Keratinocyte (primary cell): Measurements from ENCODE around the gene WWC1. TPM values are rescaled to one million over a fixed set of nuclear protein-coding genes. Genes with fewer than 3 reads are reported as not detected.

Experiments used
- DNase-seq: peaks from one replicate; pipeline ENCODE4 v3.0.0-alpha.2; 2011; ENCODE audit warnings: low read depth, missing footprints, low spot score
- FAIRE-seq: peaks from 2 replicates; lab custom pipeline; 2011; peaks lifted over from hg19 to GRCh38; lab: Jason Lieb, UNC
- H2AFZ ChIP-seq: 2 replicates; pipeline ENCODE4 v1.6.0; 2012; ENCODE audit warnings: low read length, control low read depth, inconsistent platforms; ENCODE audit not compliant: control insufficient read depth
- H3K27ac ChIP-seq: 2 replicates; pipeline ENCODE4 v1.5.1; 2011; ENCODE audit warnings: low read length; ENCODE audit not compliant: control insufficient read depth, insufficient read depth
- H3K27me3 ChIP-seq: 3 replicates; pipeline ENCODE4 v1.6.0; 2011; ENCODE audit warnings: low read length; ENCODE audit not compliant: control insufficient read depth, insufficient read depth; ENCODE audit errors: extremely low read depth
- H3K36me3 ChIP-seq, 2 experiments: 2 replicates in 1 of 2; 3 replicates in 1 of 2; pipeline ENCODE4 v1.5.1; 2011; ENCODE audit warnings: low read length in 2 of 2, mild to moderate bottlenecking in 1 of 2; ENCODE audit not compliant: control insufficient read depth in 2 of 2, insufficient read depth in 2 of 2; ENCODE audit errors: extremely low read depth in 1 of 2
- H3K4me1 ChIP-seq: 3 replicates; pipeline ENCODE4 v1.5.1; 2011; ENCODE audit warnings: low read length; ENCODE audit not compliant: control insufficient read depth, insufficient read depth; ENCODE audit errors: extremely low read depth
- H3K4me2 ChIP-seq: 3 replicates; pipeline ENCODE4 v1.6.0; 2011; ENCODE audit warnings: low read depth, low read length; ENCODE audit not compliant: control insufficient read depth, insufficient read depth; ENCODE audit errors: extremely low read depth
- H3K4me3 ChIP-seq, 3 experiments: fragments of 200-600 bp in 1 of 3; sonication (generic) in 1 of 3; 2 replicates in 2 of 3; 3 replicates in 1 of 3; pipeline ENCODE4 v1.5.1; 2011 to 2016; ENCODE audit warnings: low read length in 3 of 3, mild to moderate bottlenecking in 3 of 3, control low read depth in 2 of 3, inconsistent platforms in 1 of 3, low read depth in 1 of 3, mixed read lengths in 1 of 3, mixed run types in 1 of 3, moderate library complexity in 1 of 3; ENCODE audit not compliant: control insufficient read depth in 2 of 3, insufficient read depth in 2 of 3; ENCODE audit errors: extremely low read depth in 1 of 3
- H3K79me2 ChIP-seq: 2 replicates; pipeline ENCODE4 v1.6.0; 2012; ENCODE audit warnings: low read length; ENCODE audit not compliant: control insufficient read depth, insufficient read depth
- H3K9ac ChIP-seq: 3 replicates; pipeline ENCODE4 v1.6.0; 2011; ENCODE audit warnings: low read length; ENCODE audit not compliant: control insufficient read depth, insufficient read depth; ENCODE audit errors: extremely low read depth
- H3K9me1 ChIP-seq: 3 replicates; pipeline ENCODE4 v1.6.0; 2011; ENCODE audit warnings: low read length; ENCODE audit not compliant: control insufficient read depth, insufficient read depth; ENCODE audit errors: extremely low read depth
- H3K9me3 ChIP-seq: 2 replicates; pipeline ENCODE4 v1.5.1; 2012; ENCODE audit warnings: low read depth, low read length; ENCODE audit not compliant: control insufficient read depth
- H4K20me1 ChIP-seq: 3 replicates; pipeline ENCODE4 v1.6.0; 2011; ENCODE audit warnings: low read length; ENCODE audit not compliant: control insufficient read depth, insufficient read depth; ENCODE audit errors: extremely low read depth
- EZH2 ChIP-seq: IDR thresholded peaks from one replicate; pipeline ENCODE4 v1.6.1; 2012; ENCODE audit warnings: inconsistent platforms, mild to moderate bottlenecking, low read length, moderate library complexity
- dilution Hi-C: fragments of 300-500 bp; cut with MboI; formaldehyde crosslinking; loops from one replicate; pipeline ENCODE4 v1.7.0; 2020; ENCODE audit warnings: low sequenced_read_pairs; ENCODE audit not compliant: extremely low pct_ligation_motif_present
- polyA plus RNA-seq, 5 experiments: library from polyadenylated mRNA; depleted of rRNA in 3 of 5; stranded (reverse) in 3 of 5; stranded (forward) in 1 of 5; unstranded in 1 of 5; fragments of >200 nt; gene quantifications; 1 replicate in 1 of 5; 2 replicates in 3 of 5; 3 replicates in 1 of 5; pipeline versions ENCODE4 v1.2.1 to v1.2.3, GENCODE V29; 2011 to 2012; ENCODE audit warnings: missing spikeins in 2 of 5, low read depth in 1 of 5, low replicate concordance in 1 of 5
- TF ChIP-seq, protein P1 (sequence below), 3 experiments: IDR thresholded peaks in 1 of 3; conservative IDR thresholded peaks in 1 of 3; optimal IDR thresholded peaks in 1 of 3; 2 replicates in 2 of 3; 3 replicates in 1 of 3; pipeline versions ENCODE3 to v1.5.1; 2011; ENCODE audit warnings: low read length in 3 of 3, mild to moderate bottlenecking in 3 of 3, moderate library complexity in 2 of 3, control low read depth in 1 of 3, inconsistent platforms in 1 of 3; ENCODE audit not compliant: insufficient read depth in 2 of 3; ENCODE audit errors: extremely low read depth in 1 of 3

WWC1 gene
- polyA plus RNA-seq, 1 donor (not counting 4 experiments of a cell fraction or from before 2014, with no cell fraction given) = 19.8 TPM

GRCh38 chr5:168249923-168250322 is 41.5 kb upstream of the WWC1 start:
- TF ChIP-seq EZH2 = no peak
- TF ChIP-seq, protein P1, sequence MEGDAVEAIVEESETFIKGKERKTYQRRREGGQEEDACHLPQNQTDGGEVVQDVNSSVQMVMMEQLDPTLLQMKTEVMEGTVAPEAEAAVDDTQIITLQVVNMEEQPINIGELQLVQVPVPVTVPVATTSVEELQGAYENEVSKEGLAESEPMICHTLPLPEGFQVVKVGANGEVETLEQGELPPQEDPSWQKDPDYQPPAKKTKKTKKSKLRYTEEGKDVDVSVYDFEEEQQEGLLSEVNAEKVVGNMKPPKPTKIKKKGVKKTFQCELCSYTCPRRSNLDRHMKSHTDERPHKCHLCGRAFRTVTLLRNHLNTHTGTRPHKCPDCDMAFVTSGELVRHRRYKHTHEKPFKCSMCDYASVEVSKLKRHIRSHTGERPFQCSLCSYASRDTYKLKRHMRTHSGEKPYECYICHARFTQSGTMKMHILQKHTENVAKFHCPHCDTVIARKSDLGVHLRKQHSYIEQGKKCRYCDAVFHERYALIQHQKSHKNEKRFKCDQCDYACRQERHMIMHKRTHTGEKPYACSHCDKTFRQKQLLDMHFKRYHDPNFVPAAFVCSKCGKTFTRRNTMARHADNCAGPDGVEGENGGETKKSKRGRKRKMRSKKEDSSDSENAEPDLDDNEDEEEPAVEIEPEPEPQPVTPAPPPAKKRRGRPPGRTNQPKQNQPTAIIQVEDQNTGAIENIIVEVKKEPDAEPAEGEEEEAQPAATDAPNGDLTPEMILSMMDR (optimal IDR thresholded peaks at IDR 0.05 in 1 of 3, IDR thresholded peaks at IDR 0.05 in 1 of 3, conservative IDR thresholded peaks at IDR 0.05 in 1 of 3; ENCODE audit: extremely low read depth in 1 of 3, insufficient read depth in 2 of 3, low read length in 3 of 3) = no peak
- Histone ChIP-seq H3K4me2 (no peak overlapping the region), H3K9me3 (no peaks in the 10 kb centered on the region), H3K79me2 (peaks cover 4% of the 10 kb centered on the region), H3K9me1 (no peaks in the 10 kb centered on the region), H3K9ac (no peak overlapping the region), H3K36me3 (peaks cover 22 to 29% of the 10 kb centered on the region in 2 experiments), H3K4me1 (no peaks in the 10 kb centered on the region), H4K20me1 (no peaks in the 10 kb centered on the region), H3K4me3 (no peak overlapping the region), H3K27ac (no peak overlapping the region), H2AFZ (no peak overlapping the region), H3K27me3 (no peaks in the 10 kb centered on the region)
- FAIRE-seq = no peak
- no peak for DNase-seq
- dilution Hi-C loops = no loop called here

DNA sequence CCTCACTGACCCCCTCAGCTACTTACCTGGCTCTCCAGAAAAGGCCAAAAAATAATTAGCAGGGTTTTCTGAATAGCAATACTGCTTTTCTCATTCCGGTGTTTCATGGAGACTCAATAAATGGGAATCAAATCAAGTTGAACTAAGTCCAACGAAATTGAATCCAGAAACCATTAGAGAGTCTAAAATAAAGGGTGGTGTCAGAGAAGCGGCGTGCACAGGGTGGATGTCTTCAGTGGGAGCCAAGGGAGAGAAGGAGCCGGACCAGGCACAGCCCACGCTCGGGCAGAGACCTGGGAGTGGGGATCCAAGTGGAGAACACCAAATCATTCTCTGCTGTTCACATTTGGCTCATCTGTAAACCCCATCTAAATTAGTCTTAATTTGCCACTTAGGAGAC is 40.2 kb upstream of the WWC1 start:
- Histone ChIP-seq H3K27me3 (no peaks in the 10 kb centered on the region), H3K4me3 (no peak overlapping the region), H3K9me1 (no peaks in the 10 kb centered on the region), H3K36me3 (peaks cover 20 to 29% of the 10 kb centered on the region in 2 experiments), H3K9ac (no peak overlapping the region), H3K79me2 (peaks cover 4% of the 10 kb centered on the region), H4K20me1 (no peaks in the 10 kb centered on the region), H3K9me3 (no peaks in the 10 kb centered on the region), H3K4me1 (no peaks in the 10 kb centered on the region), H2AFZ (no peak overlapping the region), H3K27ac (no peak overlapping the region), H3K4me2 (no peak overlapping the region)
- TF ChIP-seq EZH2 = no peak
- TF ChIP-seq, protein P1 (optimal IDR thresholded peaks at IDR 0.05 in 1 of 3, IDR thresholded peaks at IDR 0.05 in 1 of 3, conservative IDR thresholded peaks at IDR 0.05 in 1 of 3; ENCODE audit: extremely low read depth in 1 of 3, insufficient read depth in 2 of 3, low read length in 3 of 3) = no peak
- DNase-seq = no peak
- FAIRE-seq = no peak
- dilution Hi-C loops = no loop called here
